Measurements from ENCODE around the gene CACNB4.
A peak's percentile ranks its signal among the peaks of the same experiment; 100 is the strongest.
"Not testable (repeated sequence)": the region's sequence is repeated elsewhere in the genome, so short reads cannot be mapped to it uniquely, and the experiment has no call there.

The CACNB4 gene

GRCh38 chr2:152098496-152099366, at the start of gene CACNB4:
TSS of gene CACNB4 (minus strand) at chr2:152099044.
- Histone ChIP-seq H3K9me3 (ENCODE audit: low read length) (no peaks in the 10 kb centered on the region), H3K27me3 (ENCODE audit: control insufficient read depth in 1 of 2, insufficient read depth in 2 of 2, low read length in 2 of 2) (peaks cover 12 to 15% of the 10 kb centered on the region in 2 donors), H3K36me3 (ENCODE audit: insufficient read depth, low read length) (no peaks in the 10 kb centered on the region), H3K4me3 (ENCODE audit: low read depth in 1 of 2, low read length in 2 of 2) (peak within 1 kb of the TSS; percentile 66 to 86), H3K9ac (ENCODE audit: low read length) (peak within 1 kb of the TSS; percentile 28), H3K27ac (ENCODE audit: low read depth, low read length) (peak within 1 kb of the TSS; percentile 49), H3K4me1 (ENCODE audit: insufficient read depth, low read length) (peaks cover 6% of the 10 kb centered on the region)

DNA sequence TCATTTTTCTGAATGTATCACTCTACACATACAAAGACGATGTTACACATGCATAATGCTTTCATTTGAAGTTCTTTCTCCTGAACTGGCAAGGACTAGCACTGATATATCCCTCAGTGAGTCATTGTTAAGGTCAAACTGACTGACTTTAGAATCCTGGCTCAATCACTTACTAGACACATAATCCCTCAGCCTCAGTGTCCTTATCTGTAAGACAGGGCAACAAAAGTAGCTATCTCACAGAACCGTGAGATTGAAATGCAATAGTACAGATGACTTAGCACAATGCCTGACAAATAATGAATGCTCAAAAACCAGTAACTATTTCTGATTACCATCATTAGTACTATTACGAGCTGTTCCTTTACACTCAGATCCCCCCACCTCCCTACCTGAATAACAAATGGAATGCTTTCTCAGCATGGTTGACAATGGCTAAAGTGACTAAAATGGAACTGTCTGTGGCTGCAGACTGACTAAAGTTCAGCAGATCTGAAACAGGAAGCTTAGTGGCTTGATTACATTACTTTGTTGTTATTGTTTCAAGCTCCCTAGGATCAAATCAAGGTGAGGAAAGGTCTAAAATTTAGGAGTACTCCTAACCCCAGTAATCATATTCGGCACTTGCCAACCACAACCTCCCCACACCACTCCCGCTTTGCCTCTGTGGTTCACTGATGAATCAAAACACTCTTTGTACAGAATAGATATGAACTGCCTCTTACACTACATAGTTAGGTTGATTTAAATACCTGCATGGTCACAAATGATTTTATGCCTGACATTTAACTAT, 35.8 kb upstream of the CACNB4 start:
- Histone ChIP-seq H3K36me3 (ENCODE audit: insufficient read depth, low read length) (peaks cover 9% of the 10 kb centered on the region), H3K9me3 (ENCODE audit: low read length) (no peaks in the 10 kb centered on the region), H3K27me3 (ENCODE audit: control insufficient read depth in 1 of 2, insufficient read depth in 2 of 2, low read length in 2 of 2) (no peaks in the 10 kb centered on the region), H3K4me1 (ENCODE audit: insufficient read depth, low read length) (no peaks in the 10 kb centered on the region), H3K27ac (ENCODE audit: low read depth, low read length) (no peak overlapping the region), H3K4me3 (ENCODE audit: low read depth in 1 of 2, low read length in 2 of 2) (no peak overlapping the region), H3K9ac (ENCODE audit: low read length) (no peak overlapping the region)

DNA sequence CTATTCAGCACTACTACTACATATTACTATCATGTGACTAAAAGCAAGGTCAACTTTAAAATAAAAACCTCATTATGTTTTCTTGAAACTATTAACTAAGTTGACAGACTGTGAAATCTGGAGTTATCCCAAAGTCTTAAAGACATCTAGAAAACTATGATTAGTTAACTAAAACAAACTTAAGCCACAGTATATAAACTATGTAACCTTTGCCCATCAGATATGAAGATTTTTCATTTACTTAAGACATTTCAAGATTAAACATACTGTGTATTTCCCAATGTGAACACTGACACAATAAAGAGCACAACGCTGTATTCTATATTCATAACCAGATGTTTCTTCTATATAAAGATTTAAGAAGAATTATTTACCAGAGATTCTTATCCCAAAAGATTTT, 33.5 kb upstream of the CACNB4 start:
- no peaks in the 10 kb centered on the region for H3K9me3 ChIP-seq (ENCODE audit: low read length)
- H3K27ac ChIP-seq (ENCODE audit: low read depth, low read length) = no peak overlapping the region
- peaks cover 9% of the 10 kb centered on the region for H3K36me3 ChIP-seq (ENCODE audit: insufficient read depth, low read length)
- H3K4me1 ChIP-seq (ENCODE audit: insufficient read depth, low read length) = no peaks in the 10 kb centered on the region
- H3K9ac ChIP-seq (ENCODE audit: low read length) = no peak overlapping the region
- no peak overlapping the region for H3K4me3 ChIP-seq (ENCODE audit: low read depth in 1 of 2, low read length in 2 of 2)
- no peaks in the 10 kb centered on the region for H3K27me3 ChIP-seq (ENCODE audit: control insufficient read depth in 1 of 2, insufficient read depth in 2 of 2, low read length in 2 of 2)

- Histone ChIP-seq H3K27ac (ENCODE audit: low read depth, low read length) (no peak overlapping the region), H3K36me3 (ENCODE audit: insufficient read depth, low read length) (peaks cover 25% of the 10 kb centered on the region), H3K27me3 (ENCODE audit: control insufficient read depth in 1 of 2, insufficient read depth in 2 of 2, low read length in 2 of 2) (no peaks in the 10 kb centered on the region), H3K4me3 (ENCODE audit: low read depth in 1 of 2, low read length in 2 of 2) (no peak overlapping the region), H3K9me3 (ENCODE audit: low read length) (no peaks in the 10 kb centered on the region), H3K4me1 (ENCODE audit: insufficient read depth, low read length) (no peaks in the 10 kb centered on the region), H3K9ac (ENCODE audit: low read length) (no peak overlapping the region)
Measured at GRCh38 chr2:152127628-152128027, 28.8 kb upstream of the CACNB4 start.

DNA sequence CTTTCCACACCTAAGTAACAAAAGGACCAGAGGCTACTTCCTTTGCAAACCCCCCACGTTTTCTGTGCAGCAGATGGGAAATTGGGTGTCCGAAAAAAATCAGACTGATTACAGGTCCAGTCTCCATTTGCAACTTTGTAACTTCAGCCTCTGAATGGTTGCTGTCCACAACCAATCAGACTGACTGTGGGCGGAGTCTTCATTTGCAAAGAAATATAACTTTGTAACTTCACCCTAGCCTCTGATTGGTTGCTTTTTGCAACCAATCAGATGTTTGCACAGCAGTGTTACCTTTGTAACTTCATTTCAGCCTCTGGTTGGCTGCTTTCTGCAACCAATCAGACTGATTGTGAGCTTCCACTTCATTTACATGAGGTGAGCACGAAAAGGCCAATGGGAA, 27.8 kb upstream of the CACNB4 start:
- no peaks in the 10 kb centered on the region for H3K4me1 ChIP-seq (ENCODE audit: insufficient read depth, low read length)
- no peaks in the 10 kb centered on the region for H3K27me3 ChIP-seq (ENCODE audit: control insufficient read depth in 1 of 2, insufficient read depth in 2 of 2, low read length in 2 of 2)
- no peaks in the 10 kb centered on the region for H3K9me3 ChIP-seq (ENCODE audit: low read length)
- peaks cover 24% of the 10 kb centered on the region for H3K36me3 ChIP-seq (ENCODE audit: insufficient read depth, low read length)
- no peak overlapping the region for H3K4me3 ChIP-seq (ENCODE audit: low read depth in 1 of 2, low read length in 2 of 2)
- no peak overlapping the region for H3K9ac ChIP-seq (ENCODE audit: low read length)
- no peak overlapping the region for H3K27ac ChIP-seq (ENCODE audit: low read depth, low read length)

DNA sequence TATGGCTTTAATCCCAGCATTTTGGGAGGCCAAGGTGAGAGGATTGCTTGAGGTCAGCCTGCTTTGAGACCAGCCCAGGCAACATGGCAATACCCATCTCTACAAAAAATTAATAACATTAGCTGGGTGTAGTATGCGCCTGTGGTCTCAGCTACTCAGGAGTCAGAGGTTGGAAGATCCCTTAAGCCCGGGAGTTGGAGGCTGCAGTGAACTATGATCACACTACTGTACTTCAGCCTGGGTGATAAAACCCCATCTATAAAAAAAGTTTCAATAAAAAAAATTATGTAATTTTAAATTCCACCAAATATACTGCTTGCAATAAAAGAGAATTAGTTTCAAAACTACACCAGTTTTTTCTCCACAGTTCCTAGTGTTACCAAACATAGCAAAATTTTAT, 23.3 kb upstream of the CACNB4 start:
- Histone ChIP-seq H3K9me3 (ENCODE audit: low read length) (no peaks in the 10 kb centered on the region), H3K4me1 (ENCODE audit: insufficient read depth, low read length) (no peaks in the 10 kb centered on the region), H3K4me3 (ENCODE audit: low read depth in 1 of 2, low read length in 2 of 2) (no peak overlapping the region), H3K9ac (ENCODE audit: low read length) (no peak overlapping the region), H3K36me3 (ENCODE audit: insufficient read depth, low read length) (peaks cover 32% of the 10 kb centered on the region), H3K27ac (ENCODE audit: low read depth, low read length) (no peak overlapping the region), H3K27me3 (ENCODE audit: control insufficient read depth in 1 of 2, insufficient read depth in 2 of 2, low read length in 2 of 2) (no peaks in the 10 kb centered on the region)

DNA sequence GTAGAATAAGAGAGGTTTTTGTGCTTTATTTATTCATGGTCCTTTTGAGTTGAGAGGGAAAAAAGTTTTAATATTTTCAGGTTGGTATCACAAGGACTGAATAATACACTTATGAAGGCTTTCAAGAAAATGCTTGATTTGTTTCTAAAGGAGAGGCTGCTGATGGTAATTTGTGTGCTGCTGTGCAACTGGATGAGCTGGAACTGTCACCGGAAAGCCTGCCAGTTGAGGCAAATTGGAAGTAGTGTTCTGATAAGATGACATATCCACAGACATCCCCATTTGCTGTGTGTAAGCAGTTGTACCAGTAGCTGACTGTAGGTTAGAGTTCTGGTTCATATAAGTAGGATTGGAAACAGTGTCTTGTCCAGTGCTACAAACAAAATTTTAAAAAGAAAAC, 21.6 kb upstream of the CACNB4 start:
- Histone ChIP-seq H3K4me1 (ENCODE audit: insufficient read depth, low read length) (no peaks in the 10 kb centered on the region), H3K36me3 (ENCODE audit: insufficient read depth, low read length) (peaks cover 24% of the 10 kb centered on the region), H3K9ac (ENCODE audit: low read length) (no peak overlapping the region), H3K4me3 (ENCODE audit: low read depth in 1 of 2, low read length in 2 of 2) (no peak overlapping the region), H3K27ac (ENCODE audit: low read depth, low read length) (no peak overlapping the region), H3K27me3 (ENCODE audit: control insufficient read depth in 1 of 2, insufficient read depth in 2 of 2, low read length in 2 of 2) (no peaks in the 10 kb centered on the region), H3K9me3 (ENCODE audit: low read length) (no peaks in the 10 kb centered on the region)

GRCh38 chr2:152115952-152116351, 17.1 kb upstream of the CACNB4 start:
- peaks cover 11% of the 10 kb centered on the region for H3K36me3 ChIP-seq (ENCODE audit: insufficient read depth, low read length)

DNA sequence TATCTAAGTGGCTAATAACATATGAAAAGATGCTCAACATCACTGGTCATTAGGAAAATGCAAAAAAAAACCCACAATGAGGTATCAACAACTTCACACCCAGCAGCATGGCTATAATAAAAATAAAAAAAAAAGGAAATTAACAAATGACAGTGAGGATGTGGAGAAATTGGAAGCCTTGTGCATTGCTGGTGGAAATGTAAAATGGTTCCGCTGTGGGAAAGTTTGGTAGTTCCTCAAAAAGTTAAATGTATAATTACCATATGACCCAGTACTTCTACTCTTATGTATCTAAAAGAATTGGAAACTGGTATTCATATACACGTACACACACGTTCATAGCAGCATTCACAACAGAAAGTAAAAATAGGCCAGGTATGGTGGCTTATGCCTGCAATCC, 15.5 kb upstream of the CACNB4 start:
- H3K9me3 ChIP-seq (ENCODE audit: low read length) = no peaks in the 10 kb centered on the region
- no peak overlapping the region for H3K27ac ChIP-seq (ENCODE audit: low read depth, low read length)
- H3K27me3 ChIP-seq (ENCODE audit: control insufficient read depth in 1 of 2, insufficient read depth in 2 of 2, low read length in 2 of 2) = no peaks in the 10 kb centered on the region
- peaks cover 1% of the 10 kb centered on the region for H3K36me3 ChIP-seq (ENCODE audit: insufficient read depth, low read length)
- H3K9ac ChIP-seq (ENCODE audit: low read length) = no peak overlapping the region
- no peaks in the 10 kb centered on the region for H3K4me1 ChIP-seq (ENCODE audit: insufficient read depth, low read length)
- no peak overlapping the region for H3K4me3 ChIP-seq (ENCODE audit: low read depth in 1 of 2, low read length in 2 of 2)

More at GRCh38 chr2:152115952-152116351, 17.1 kb upstream of the CACNB4 start:
- Histone ChIP-seq H3K27me3 (ENCODE audit: control insufficient read depth in 1 of 2, insufficient read depth in 2 of 2, low read length in 2 of 2) (no peaks in the 10 kb centered on the region), H3K27ac (ENCODE audit: low read depth, low read length) (no peak overlapping the region), H3K4me1 (ENCODE audit: insufficient read depth, low read length) (no peaks in the 10 kb centered on the region), H3K4me3 (ENCODE audit: low read depth in 1 of 2, low read length in 2 of 2) (no peak overlapping the region), H3K9me3 (ENCODE audit: low read length) (no peaks in the 10 kb centered on the region), H3K9ac (ENCODE audit: low read length) (no peak overlapping the region)

DNA sequence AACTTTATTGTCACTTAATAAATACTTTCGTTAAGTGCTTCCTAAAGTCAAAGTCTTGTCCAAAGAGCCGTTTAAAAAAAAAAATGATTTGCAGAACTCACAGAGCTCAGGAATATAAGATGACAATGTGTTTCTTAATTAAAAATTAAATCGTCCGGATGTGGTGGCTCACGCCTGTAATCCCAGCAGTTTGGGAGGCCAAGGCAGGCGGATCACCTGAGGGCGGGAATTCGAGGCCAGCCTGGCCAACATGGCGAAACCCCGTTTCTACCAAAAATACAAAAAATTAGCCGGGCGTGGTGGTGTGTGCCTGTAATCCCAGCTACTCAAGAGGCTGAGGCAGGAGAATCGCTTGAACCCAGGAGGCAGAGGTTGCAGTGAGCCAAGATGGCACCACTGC, 8.3 kb upstream of the CACNB4 start:
- not testable (repeated sequence) for H3K9me3 ChIP-seq (ENCODE audit: low read length); H3K27me3 ChIP-seq (ENCODE audit: control insufficient read depth in 1 of 2, insufficient read depth in 2 of 2, low read length in 2 of 2); H3K4me1 ChIP-seq (ENCODE audit: insufficient read depth, low read length); H3K9ac ChIP-seq (ENCODE audit: low read length); H3K36me3 ChIP-seq (ENCODE audit: insufficient read depth, low read length); H3K4me3 ChIP-seq (ENCODE audit: low read depth in 1 of 2, low read length in 2 of 2); H3K27ac ChIP-seq (ENCODE audit: low read depth, low read length)

DNA sequence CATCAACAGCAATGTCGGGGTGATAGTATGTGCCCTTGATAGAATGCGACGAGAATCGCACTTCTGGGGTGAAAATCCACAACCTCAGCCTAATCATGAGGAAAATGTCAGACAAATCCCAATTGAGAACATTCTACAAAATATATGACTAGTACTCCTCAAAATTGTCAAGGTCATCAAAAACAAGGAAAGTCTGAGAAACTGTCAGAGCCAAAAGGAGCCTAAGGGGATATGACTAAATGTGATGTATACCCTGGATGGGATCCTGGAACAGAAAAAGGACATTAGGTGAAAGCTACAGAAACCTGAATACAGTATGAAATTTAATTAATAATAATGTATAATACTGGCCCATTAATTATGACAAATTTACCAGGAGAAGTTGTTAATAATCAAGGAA, 7.6 kb upstream of the CACNB4 start:
- Histone ChIP-seq H3K4me3 (ENCODE audit: low read depth in 1 of 2, low read length in 2 of 2) (no peak overlapping the region), H3K27ac (ENCODE audit: low read depth, low read length) (no peak overlapping the region), H3K36me3 (ENCODE audit: insufficient read depth, low read length) (no peaks in the 10 kb centered on the region)

More for the DNA sequence above, 7.6 kb upstream of the CACNB4 start:
- Histone ChIP-seq H3K9me3 (ENCODE audit: low read length) (no peaks in the 10 kb centered on the region), H3K4me1 (ENCODE audit: insufficient read depth, low read length) (no peaks in the 10 kb centered on the region), H3K27me3 (ENCODE audit: control insufficient read depth in 1 of 2, insufficient read depth in 2 of 2, low read length in 2 of 2) (no peaks in the 10 kb centered on the region), H3K9ac (ENCODE audit: low read length) (no peak overlapping the region)

All from muscle layer of colon (tissue), 2 donors.